ENCODE results near the gene ARL14EP. TPM values are rescaled to one million over a fixed set of nuclear protein-coding genes. Genes with fewer than 3 reads are reported as not detected.

ARL14EP gene
- total RNA-seq, result 8.6 and 10.8 TPM in 2 replicates

GRCh38 chr11:30322826-30323710 lies at the start of gene ARL14EP:
Gene ARL14EP (plus strand): TSS chr11:30323104. CDS start chr11:30330949, 7,845 bp downstream.

Other genes starting within 250 kb of the ARL14EP start
- gene FSHB, start 92.1 kb upstream of the ARL14EP start, total RNA-seq, result not detected in 2 replicates

Measured in bronchus fibroblast of lung (primary cell).